Neural progenitor cell (in vitro differentiated cells): ENCODE results near the gene MICALL2. TPM values are rescaled to one million over a fixed set of nuclear protein-coding genes. Genes with fewer than 3 reads are reported as not detected.

Experiments
- DNase-seq: peaks from one replicate; pipeline ENCODE4 v3.0.0-alpha.2; 2016; ENCODE audit warnings: low spot score
- H2AFZ ChIP-seq: fragments of 200-600 bp; sonication (generic); replicated peaks from 2 replicates; pipeline ENCODE4 v1.6.1; 2016; ENCODE audit warnings: antibody characterized with exemption
- H3F3A ChIP-seq: fragments of 200-600 bp; sonication (generic); 2 replicates; pipeline ENCODE4 v1.6.1; 2016; ENCODE audit warnings: antibody characterized with exemption, low read depth
- H3K27ac ChIP-seq: fragments of 200-600 bp; sonication (generic); 2 replicates; pipeline ENCODE4 v1.5.1; 2016; ENCODE audit warnings: mild to moderate bottlenecking
- H3K27me3 ChIP-seq: fragments of 200-600 bp; sonication (generic); 2 replicates; pipeline ENCODE4 v1.6.1; 2016; ENCODE audit warnings: mild to moderate bottlenecking, moderate library complexity
- H3K36me3 ChIP-seq: fragments of 200-600 bp; sonication (generic); 2 replicates; pipeline ENCODE4 v1.5.1; 2016
- H3K4me1 ChIP-seq: fragments of 200-600 bp; sonication (generic); 2 replicates; pipeline ENCODE4 v1.6.1; 2016; ENCODE audit warnings: mixed run types
- H3K4me2 ChIP-seq: fragments of 200-600 bp; sonication (generic); 2 replicates; pipeline ENCODE4 v1.6.1; 2016
- H3K4me3 ChIP-seq: fragments of 200-600 bp; sonication (generic); 2 replicates; pipeline ENCODE4 v1.5.1; 2016
- H3K79me2 ChIP-seq: fragments of 200-600 bp; sonication (generic); 2 replicates; pipeline ENCODE4 v1.6.1; 2016; ENCODE audit warnings: low read depth
- H3K9ac ChIP-seq: fragments of 200-600 bp; sonication (generic); 2 replicates; pipeline ENCODE4 v1.6.1; 2016
- H3K9me3 ChIP-seq: fragments of 200-600 bp; sonication (generic); 2 replicates; pipeline ENCODE4 v1.5.1; 2016; ENCODE audit warnings: low read depth
- H4K20me1 ChIP-seq: fragments of 200-600 bp; sonication (generic); 2 replicates; pipeline ENCODE4 v1.6.1; 2016; ENCODE audit warnings: low read depth
- H3K27ac Mint-ChIP-seq: 3 replicates; pipeline ENCODE4 v1.8.0; 2021; ENCODE audit warnings: mixed read lengths
- H3K27me3 Mint-ChIP-seq: 2 replicates; pipeline ENCODE4 v1.8.0; 2022; ENCODE audit warnings: low read depth, mild to moderate bottlenecking, inconsistent platforms, moderate library complexity, mixed read lengths; ENCODE audit not compliant: insufficient read depth
- H3K36me3 Mint-ChIP-seq: 3 replicates; pipeline ENCODE4 v1.8.0; 2021; ENCODE audit warnings: mixed read lengths
- H3K4me1 Mint-ChIP-seq: 3 replicates; pipeline ENCODE4 v1.8.0; 2021; ENCODE audit warnings: mixed read lengths
- H3K4me3 Mint-ChIP-seq: 3 replicates; pipeline ENCODE4 v1.8.0; 2021; ENCODE audit warnings: mild to moderate bottlenecking, moderate library complexity, mixed read lengths
- H3K9me3 Mint-ChIP-seq: 3 replicates; pipeline ENCODE4 v1.8.0; 2020; ENCODE audit warnings: mixed read lengths
- EZH2 ChIP-seq: fragments of 200-600 bp; sonication (generic); IDR thresholded peaks from 2 replicates; pipeline ENCODE4 v1.6.1; 2017; ENCODE audit warnings: antibody characterized with exemption, mild to moderate bottlenecking, moderate library complexity
- EZH2phosphoT487 ChIP-seq: fragments of 200-600 bp; sonication (generic); IDR thresholded peaks from 2 replicates; pipeline ENCODE4 v1.6.1; 2017; ENCODE audit warnings: antibody characterized with exemption
- total RNA-seq: library from RNA; depleted of rRNA; stranded (reverse); fragments of >200 nt; gene quantifications from 2 replicates; pipeline ENCODE4 v1.2.3, GENCODE V29; 2015; ENCODE audit warnings: low replicate concordance
- TF ChIP-seq, protein P1 (sequence below): fragments of 200-600 bp; sonication (generic); IDR thresholded peaks from 2 replicates; pipeline ENCODE4 v1.5.1; 2017; ENCODE audit warnings: antibody characterized with exemption, mild to moderate bottlenecking

MICALL2 gene
- total RNA-seq, 1 donor from 2014 or later: 6.0 TPM

DNA sequence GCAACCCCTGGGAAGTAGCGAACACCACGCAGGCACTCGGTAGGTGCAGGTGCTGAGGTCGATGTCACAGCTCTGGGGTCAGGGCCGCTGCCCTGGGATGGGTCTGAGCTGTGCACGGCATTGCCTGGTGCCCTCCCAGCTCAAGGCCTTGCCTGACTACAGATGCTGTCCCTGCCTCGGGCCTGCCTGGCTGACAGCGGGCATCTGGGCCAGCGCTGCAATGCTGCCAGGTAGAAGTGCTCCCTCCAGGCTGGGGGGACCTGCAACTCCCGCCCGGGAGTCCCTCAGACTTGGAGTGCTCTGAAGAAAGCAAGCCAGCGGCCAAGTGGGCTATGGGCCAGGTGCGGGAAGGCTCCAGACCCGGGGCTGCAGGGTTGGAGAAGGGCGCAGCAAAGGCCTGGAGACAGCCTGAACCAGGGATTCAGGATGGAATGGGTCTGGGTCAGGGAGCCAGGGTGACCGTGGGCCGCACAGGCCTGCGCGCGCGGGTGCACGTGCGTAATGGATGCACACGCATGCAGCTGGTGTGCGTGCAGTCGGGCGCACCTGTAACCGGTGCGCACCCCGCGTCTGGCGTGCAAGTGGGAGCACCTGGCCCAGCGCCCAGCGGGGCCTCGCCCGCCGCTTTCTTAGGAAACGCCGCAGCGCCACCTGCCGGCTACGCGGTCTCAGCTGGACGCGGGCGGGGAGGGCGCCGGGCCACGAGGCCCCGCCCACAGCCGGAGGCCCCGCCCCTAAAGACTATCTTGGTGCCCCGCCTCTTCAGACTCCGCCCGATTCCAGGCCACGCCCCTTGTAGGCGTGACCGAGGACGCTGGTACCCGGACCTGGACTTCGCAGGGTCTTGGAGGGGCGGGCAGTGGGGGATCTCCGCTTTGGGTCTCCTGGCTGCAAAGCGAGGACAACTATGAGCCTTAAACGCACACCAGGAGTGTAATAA, 46.7 kb downstream of the MICALL2 start:
- TF ChIP-seq EZH2: peak; percentile 27
- TF ChIP-seq EZH2phosphoT487: no peak
- TF ChIP-seq, protein P1, sequence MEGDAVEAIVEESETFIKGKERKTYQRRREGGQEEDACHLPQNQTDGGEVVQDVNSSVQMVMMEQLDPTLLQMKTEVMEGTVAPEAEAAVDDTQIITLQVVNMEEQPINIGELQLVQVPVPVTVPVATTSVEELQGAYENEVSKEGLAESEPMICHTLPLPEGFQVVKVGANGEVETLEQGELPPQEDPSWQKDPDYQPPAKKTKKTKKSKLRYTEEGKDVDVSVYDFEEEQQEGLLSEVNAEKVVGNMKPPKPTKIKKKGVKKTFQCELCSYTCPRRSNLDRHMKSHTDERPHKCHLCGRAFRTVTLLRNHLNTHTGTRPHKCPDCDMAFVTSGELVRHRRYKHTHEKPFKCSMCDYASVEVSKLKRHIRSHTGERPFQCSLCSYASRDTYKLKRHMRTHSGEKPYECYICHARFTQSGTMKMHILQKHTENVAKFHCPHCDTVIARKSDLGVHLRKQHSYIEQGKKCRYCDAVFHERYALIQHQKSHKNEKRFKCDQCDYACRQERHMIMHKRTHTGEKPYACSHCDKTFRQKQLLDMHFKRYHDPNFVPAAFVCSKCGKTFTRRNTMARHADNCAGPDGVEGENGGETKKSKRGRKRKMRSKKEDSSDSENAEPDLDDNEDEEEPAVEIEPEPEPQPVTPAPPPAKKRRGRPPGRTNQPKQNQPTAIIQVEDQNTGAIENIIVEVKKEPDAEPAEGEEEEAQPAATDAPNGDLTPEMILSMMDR: peak; percentile 86
- Histone ChIP-seq H3K79me2 (no peaks in the 10 kb centered on the region), H3K9ac (no peak overlapping the region), H3K9me3 (no peaks in the 10 kb centered on the region), H2AFZ (no peak overlapping the region), H3K4me1 (peaks cover 5% of the 10 kb centered on the region), H3K36me3 (no peaks in the 10 kb centered on the region), H3K27ac (no peak overlapping the region), H3K4me2 (peak overlapping the region; percentile 40), H4K20me1 (peaks cover 3% of the 10 kb centered on the region), H3F3A (peaks cover 10% of the 10 kb centered on the region), H3K4me3 (no peak overlapping the region), H3K27me3 (peaks cover 83% of the 10 kb centered on the region)
- Mint-ChIP-seq H3K36me3 (no peaks in the 10 kb centered on the region), H3K4me1 (peaks cover 9% of the 10 kb centered on the region), H3K27ac (no peak overlapping the region), H3K27me3 (peaks cover 15% of the 10 kb centered on the region), H3K9me3 (no peaks in the 10 kb centered on the region), H3K4me3 (peak overlapping the region; percentile 30)
- peak; percentile 97 for DNase-seq

DNA sequence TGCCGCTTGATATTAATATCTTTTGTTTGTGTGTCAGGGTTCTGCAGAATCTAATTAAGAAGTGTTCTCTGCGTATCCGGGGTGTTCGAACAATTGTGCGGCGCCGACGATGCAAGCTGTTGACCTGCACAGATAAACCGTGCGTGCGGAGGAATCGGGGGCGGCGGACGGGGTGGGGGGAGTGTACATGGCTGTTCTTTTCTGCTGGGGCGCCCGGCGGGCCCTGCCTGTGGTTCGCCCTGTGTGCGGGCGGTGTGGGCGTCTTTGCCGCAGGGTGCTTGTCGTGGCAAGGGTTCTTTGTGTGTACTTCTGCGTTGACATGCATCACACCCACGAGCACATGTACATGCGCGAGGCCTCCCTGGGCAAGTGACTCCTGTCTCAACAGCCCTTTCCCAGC, 47.9 kb downstream of the MICALL2 start:
- no peak overlapping the region for H3K9ac ChIP-seq
- peaks cover 13% of the 10 kb centered on the region for H3K27me3 Mint-ChIP-seq
- H3K4me2 ChIP-seq: no peak overlapping the region
- peaks cover 3% of the 10 kb centered on the region for H4K20me1 ChIP-seq
- TF ChIP-seq, protein P1: no peak
- no peak for TF ChIP-seq EZH2
- TF ChIP-seq EZH2phosphoT487: no peak
- no peak overlapping the region for H3K27ac ChIP-seq
- no peak overlapping the region for H2AFZ ChIP-seq
- no peaks in the 10 kb centered on the region for H3K9me3 Mint-ChIP-seq
- H3F3A ChIP-seq: peaks cover 10% of the 10 kb centered on the region
- no peak overlapping the region for H3K27ac Mint-ChIP-seq
- no peaks in the 10 kb centered on the region for H3K79me2 ChIP-seq
- H3K4me1 ChIP-seq: peaks cover 7% of the 10 kb centered on the region
- no peak overlapping the region for H3K4me3 ChIP-seq
- H3K4me3 Mint-ChIP-seq: no peak overlapping the region
- H3K9me3 ChIP-seq: no peaks in the 10 kb centered on the region
- H3K27me3 ChIP-seq: peaks cover 83% of the 10 kb centered on the region
- no peak for DNase-seq
- H3K4me1 Mint-ChIP-seq: peaks cover 9% of the 10 kb centered on the region
- no peaks in the 10 kb centered on the region for H3K36me3 Mint-ChIP-seq
- H3K36me3 ChIP-seq: no peaks in the 10 kb centered on the region

DNA sequence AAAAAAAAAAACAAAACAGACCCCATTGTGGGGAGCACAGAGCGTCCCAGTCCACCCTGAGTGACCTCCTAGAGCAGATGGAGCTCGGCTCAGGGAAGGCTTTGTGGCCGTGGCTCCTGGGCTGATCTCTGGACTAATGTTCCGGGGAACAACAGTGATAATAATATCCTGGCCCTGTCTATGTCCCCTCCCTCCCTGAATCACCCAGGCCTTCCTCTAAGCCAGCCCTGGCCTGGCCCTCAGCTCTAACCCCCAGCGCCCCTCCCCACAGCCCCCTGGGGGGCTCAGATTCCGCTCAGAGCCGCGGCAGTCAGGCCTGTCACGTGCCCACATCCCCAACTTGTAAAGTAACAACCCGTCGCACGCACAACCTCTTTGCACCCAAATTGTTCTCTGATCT, 48.3 kb downstream of the MICALL2 start:
- no peak for DNase-seq
- Mint-ChIP-seq H3K4me3 (no peak overlapping the region), H3K4me1 (peaks cover 12% of the 10 kb centered on the region)

More for the DNA sequence above, 48.3 kb downstream of the MICALL2 start:
- Histone ChIP-seq H3K4me3 (no peak overlapping the region), H3K27ac (no peak overlapping the region), H4K20me1 (peaks cover 3% of the 10 kb centered on the region), H3K27me3 (peaks cover 84% of the 10 kb centered on the region), H3K9me3 (no peaks in the 10 kb centered on the region), H3K36me3 (no peaks in the 10 kb centered on the region), H3K79me2 (no peaks in the 10 kb centered on the region), H3K4me2 (no peak overlapping the region), H3K4me1 (peaks cover 7% of the 10 kb centered on the region), H2AFZ (no peak overlapping the region), H3F3A (peaks cover 10% of the 10 kb centered on the region), H3K9ac (no peak overlapping the region)
- Mint-ChIP-seq H3K27me3 (peaks cover 13% of the 10 kb centered on the region), H3K9me3 (no peaks in the 10 kb centered on the region), H3K36me3 (no peaks in the 10 kb centered on the region), H3K27ac (no peak overlapping the region)
- TF ChIP-seq, protein P1: no peak
- TF ChIP-seq EZH2phosphoT487 (no peak), EZH2 (no peak)
